Measurements from ENCODE around the gene ACER2.

ACER2 gene

DNA sequence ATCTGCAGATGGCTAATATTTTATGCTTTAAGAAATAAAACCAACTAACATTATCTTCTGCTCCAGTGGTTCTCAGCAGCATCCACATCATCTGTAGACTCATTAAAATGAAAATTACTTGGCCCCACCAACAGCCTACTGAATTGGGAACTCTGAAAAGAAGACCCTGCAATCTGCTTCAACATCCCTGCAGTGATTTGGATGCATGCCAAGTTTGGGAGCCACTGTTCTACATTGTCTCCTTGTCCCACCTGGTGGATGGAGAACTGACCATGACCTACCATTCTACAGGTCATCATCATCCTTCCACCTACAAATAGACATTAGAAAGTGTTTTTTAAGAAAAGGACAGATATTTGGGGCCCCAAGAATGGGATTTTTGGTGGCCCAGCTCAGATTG lies 71.1 kb downstream of the ACER2 start:
- Histone ChIP-seq H3K36me3 (no peaks in the 10 kb centered on the region), H3K9me3 (no peaks in the 10 kb centered on the region), H3K27ac (no peak overlapping the region), H3K4me3 (no peak overlapping the region), H3K4me1 (no peaks in the 10 kb centered on the region), H3K27me3 (no peaks in the 10 kb centered on the region)
- intact Hi-C loops (cut with DNase I; ENCODE audit: low total_unique reads): no loop called here
- TF ChIP-seq, protein P1, sequence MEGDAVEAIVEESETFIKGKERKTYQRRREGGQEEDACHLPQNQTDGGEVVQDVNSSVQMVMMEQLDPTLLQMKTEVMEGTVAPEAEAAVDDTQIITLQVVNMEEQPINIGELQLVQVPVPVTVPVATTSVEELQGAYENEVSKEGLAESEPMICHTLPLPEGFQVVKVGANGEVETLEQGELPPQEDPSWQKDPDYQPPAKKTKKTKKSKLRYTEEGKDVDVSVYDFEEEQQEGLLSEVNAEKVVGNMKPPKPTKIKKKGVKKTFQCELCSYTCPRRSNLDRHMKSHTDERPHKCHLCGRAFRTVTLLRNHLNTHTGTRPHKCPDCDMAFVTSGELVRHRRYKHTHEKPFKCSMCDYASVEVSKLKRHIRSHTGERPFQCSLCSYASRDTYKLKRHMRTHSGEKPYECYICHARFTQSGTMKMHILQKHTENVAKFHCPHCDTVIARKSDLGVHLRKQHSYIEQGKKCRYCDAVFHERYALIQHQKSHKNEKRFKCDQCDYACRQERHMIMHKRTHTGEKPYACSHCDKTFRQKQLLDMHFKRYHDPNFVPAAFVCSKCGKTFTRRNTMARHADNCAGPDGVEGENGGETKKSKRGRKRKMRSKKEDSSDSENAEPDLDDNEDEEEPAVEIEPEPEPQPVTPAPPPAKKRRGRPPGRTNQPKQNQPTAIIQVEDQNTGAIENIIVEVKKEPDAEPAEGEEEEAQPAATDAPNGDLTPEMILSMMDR (IDR thresholded peaks at IDR 0.05): no peak
- DNase-seq: no peak

DNA sequence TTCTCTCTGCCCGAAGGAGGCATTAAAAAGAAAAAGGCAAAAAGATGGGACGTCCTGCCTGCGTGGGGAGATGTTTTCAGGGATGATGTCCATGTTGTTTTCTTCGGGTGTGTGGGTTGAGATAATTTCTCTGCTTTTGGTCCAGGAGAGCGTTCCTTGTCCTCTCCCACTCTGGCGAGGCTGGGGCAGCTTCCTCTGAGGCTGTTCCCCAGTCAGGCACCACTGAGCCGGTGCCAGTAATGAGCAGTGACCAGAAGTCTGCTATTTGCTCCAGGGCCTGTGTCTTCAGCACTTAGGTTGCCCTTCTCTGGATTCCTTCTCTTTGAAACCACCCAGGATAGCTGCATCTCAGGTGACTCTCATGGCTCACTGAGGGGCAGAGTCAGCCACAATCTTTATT lies 71.5 kb downstream of the ACER2 start:
- Histone ChIP-seq H3K27me3 (no peaks in the 10 kb centered on the region), H3K36me3 (no peaks in the 10 kb centered on the region), H3K9me3 (no peaks in the 10 kb centered on the region), H3K27ac (no peak overlapping the region), H3K4me1 (no peaks in the 10 kb centered on the region), H3K4me3 (no peak overlapping the region)
- TF ChIP-seq, protein P1 (IDR thresholded peaks at IDR 0.05): no peak
- DNase-seq: no peak
- intact Hi-C loops (cut with DNase I; ENCODE audit: low total_unique reads): no loop called here

DNA sequence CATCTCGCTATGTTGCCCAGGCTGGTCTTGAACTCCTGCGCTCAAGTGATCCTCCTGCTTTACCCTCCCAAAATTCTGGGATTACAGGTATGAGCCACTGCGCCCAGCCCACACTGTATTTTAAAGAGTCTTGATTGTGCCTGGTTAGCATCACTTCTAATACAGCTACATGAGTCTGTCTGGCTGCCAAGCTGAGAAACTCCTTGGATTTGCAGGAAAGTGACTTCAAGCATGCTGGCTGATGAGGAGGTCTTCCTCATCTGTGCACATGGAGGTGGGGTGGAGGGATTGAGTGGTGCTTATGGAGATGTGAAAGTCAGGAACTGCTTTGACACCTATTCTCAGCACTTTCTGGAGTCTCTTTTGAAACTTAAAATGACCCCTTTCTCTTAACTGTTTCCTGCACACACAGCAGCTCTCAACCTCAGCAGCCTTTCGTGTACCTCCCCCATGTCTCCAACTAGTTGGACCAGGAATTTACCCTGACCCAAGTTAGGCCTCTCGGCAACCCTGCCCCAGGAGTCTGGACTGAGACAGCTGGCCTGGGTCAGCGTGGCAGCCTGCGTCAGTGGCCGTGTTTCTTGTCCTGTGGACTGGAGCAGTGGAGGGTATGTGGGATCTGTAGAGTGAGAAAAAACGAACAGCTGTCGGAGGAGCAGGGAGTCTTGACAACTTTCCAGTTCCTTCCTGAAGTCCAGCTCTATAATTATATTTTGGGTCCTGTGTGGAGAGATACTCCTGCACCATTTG lies 72.5 kb downstream of the ACER2 start:
- TF ChIP-seq, protein P1 (IDR thresholded peaks at IDR 0.05): no peak
- H3K27me3 ChIP-seq: no peaks in the 10 kb centered on the region
- no peaks in the 10 kb centered on the region for H3K4me1 ChIP-seq
- no peak overlapping the region for H3K27ac ChIP-seq
- no peak for DNase-seq
- H3K9me3 ChIP-seq: no peaks in the 10 kb centered on the region
- intact Hi-C loops (cut with DNase I; ENCODE audit: low total_unique reads): no loop called here
- H3K4me3 ChIP-seq: no peak overlapping the region
- H3K36me3 ChIP-seq: no peaks in the 10 kb centered on the region

DNA sequence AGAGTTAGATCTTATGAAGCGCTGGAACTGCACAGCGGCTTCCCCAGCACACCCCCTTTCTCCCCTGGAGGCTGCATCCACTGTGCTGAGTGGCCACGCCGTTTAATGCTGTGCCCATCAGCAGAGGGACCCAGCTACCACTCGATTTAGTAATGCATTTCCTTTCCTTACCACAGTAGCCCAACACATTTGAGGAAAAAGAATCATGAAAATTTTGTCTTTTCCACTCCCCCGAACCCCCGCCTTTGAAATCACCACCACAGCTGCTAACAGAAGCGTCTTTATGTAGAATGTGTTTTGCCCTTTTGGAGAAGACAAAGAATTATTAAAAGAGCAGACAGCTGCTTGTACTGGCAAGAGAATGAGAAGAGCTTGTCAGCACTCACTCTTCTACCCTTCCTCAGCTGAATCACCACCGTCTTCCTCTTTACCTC lies 73.2 kb downstream of the ACER2 start:
- no peak overlapping the region for H3K27ac ChIP-seq
- TF ChIP-seq, protein P1 (IDR thresholded peaks at IDR 0.05): no peak
- no peaks in the 10 kb centered on the region for H3K27me3 ChIP-seq
- DNase-seq: no peak
- no peaks in the 10 kb centered on the region for H3K9me3 ChIP-seq
- H3K36me3 ChIP-seq: no peaks in the 10 kb centered on the region
- no peak overlapping the region for H3K4me3 ChIP-seq
- intact Hi-C loops (cut with DNase I; ENCODE audit: low total_unique reads): no loop called here
- no peaks in the 10 kb centered on the region for H3K4me1 ChIP-seq

DNA sequence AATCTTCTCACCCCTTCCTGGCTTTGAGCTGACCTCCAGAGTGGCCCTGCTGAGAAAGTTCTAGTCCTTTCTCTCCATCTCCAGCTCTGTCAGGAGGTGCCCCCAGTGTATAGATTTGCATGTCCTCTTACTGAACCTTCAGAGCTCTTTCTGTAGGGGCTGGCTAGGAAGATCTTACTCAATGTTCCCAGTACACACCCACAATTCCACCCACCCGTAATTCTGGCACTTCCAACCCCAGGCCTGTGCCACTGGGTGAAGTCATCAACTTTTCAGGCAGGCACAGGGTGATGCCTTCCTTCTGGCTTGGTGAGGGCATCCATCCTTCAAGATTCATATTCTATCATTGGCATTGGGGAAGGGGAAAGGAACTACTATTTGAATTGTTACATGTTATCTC lies 75.9 kb downstream of the ACER2 start:
- no peak overlapping the region for H3K4me3 ChIP-seq
- H3K9me3 ChIP-seq: no peaks in the 10 kb centered on the region
- H3K4me1 ChIP-seq: no peaks in the 10 kb centered on the region
- TF ChIP-seq, protein P1 (IDR thresholded peaks at IDR 0.05): no peak
- no peaks in the 10 kb centered on the region for H3K36me3 ChIP-seq
- H3K27ac ChIP-seq: no peak overlapping the region
- intact Hi-C loops (cut with DNase I; ENCODE audit: low total_unique reads): no loop called here
- no peaks in the 10 kb centered on the region for H3K27me3 ChIP-seq
- no peak for DNase-seq

Data from tibial artery (tissue), 4 donors.